Measurements from ENCODE around the gene FBXO38.
A peak's percentile ranks its signal among the peaks of the same experiment; 100 is the strongest.

FBXO38 gene

GRCh38 chr5:148471379-148471778 is 87.6 kb downstream of the FBXO38 start:
- no peak for DNase-seq (ENCODE audit: extremely low read depth in 1 of 2, low read depth in 1 of 2)

GRCh38 chr5:148474025-148474511 is 90.3 kb downstream of the FBXO38 start:
- DNase-seq (ENCODE audit: extremely low read depth in 1 of 2, low read depth in 1 of 2): no peak

- DNase-seq (ENCODE audit: extremely low read depth in 1 of 2, low read depth in 1 of 2): no peak
These were observed 92.5 kb downstream of the FBXO38 start for GRCh38 chr5:148476302-148476701.

- no peak for DNase-seq (ENCODE audit: extremely low read depth in 1 of 2, low read depth in 1 of 2)
These were observed 93.7 kb downstream of the FBXO38 start for GRCh38 chr5:148477429-148477828.

- no peak for DNase-seq (ENCODE audit: extremely low read depth in 1 of 2, low read depth in 1 of 2)
These were observed 98.4 kb downstream of the FBXO38 start for GRCh38 chr5:148482196-148482595.

- peak; percentile 8 to 40 for DNase-seq (ENCODE audit: extremely low read depth in 1 of 2, low read depth in 1 of 2)
These were observed 99.1 kb downstream of the FBXO38 start for GRCh38 chr5:148482697-148483462.

GRCh38 chr5:148483750-148484149 is 100.0 kb downstream of the FBXO38 start:
- no peak for DNase-seq (ENCODE audit: extremely low read depth in 1 of 2, low read depth in 1 of 2)

GRCh38 chr5:148484651-148485050 is 100.9 kb downstream of the FBXO38 start:
- DNase-seq (ENCODE audit: extremely low read depth in 1 of 2, low read depth in 1 of 2): no peak

- DNase-seq (ENCODE audit: extremely low read depth in 1 of 2, low read depth in 1 of 2): no peak
These were observed 102.7 kb downstream of the FBXO38 start for GRCh38 chr5:148486456-148486855.

- DNase-seq (ENCODE audit: extremely low read depth in 1 of 2, low read depth in 1 of 2): no peak
These were observed 105.0 kb downstream of the FBXO38 start for GRCh38 chr5:148488757-148489156.

- DNase-seq (ENCODE audit: extremely low read depth in 1 of 2, low read depth in 1 of 2): no peak
These were observed 107.4 kb downstream of the FBXO38 start for GRCh38 chr5:148491015-148491792.

GRCh38 chr5:148491793-148492184 is 108.0 kb downstream of the FBXO38 start:
- no peak for DNase-seq (ENCODE audit: extremely low read depth in 1 of 2, low read depth in 1 of 2)

GRCh38 chr5:148492351-148492750 is 108.6 kb downstream of the FBXO38 start:
- no peak for DNase-seq (ENCODE audit: extremely low read depth in 1 of 2, low read depth in 1 of 2)

Measured in activated CD8-positive, alpha-beta memory T cell treated with anti-CD3 and anti-CD28 coated beads for 1 hour (primary cell).